ENCODE results near the gene PRKD2.

The PRKD2 gene

DNA sequence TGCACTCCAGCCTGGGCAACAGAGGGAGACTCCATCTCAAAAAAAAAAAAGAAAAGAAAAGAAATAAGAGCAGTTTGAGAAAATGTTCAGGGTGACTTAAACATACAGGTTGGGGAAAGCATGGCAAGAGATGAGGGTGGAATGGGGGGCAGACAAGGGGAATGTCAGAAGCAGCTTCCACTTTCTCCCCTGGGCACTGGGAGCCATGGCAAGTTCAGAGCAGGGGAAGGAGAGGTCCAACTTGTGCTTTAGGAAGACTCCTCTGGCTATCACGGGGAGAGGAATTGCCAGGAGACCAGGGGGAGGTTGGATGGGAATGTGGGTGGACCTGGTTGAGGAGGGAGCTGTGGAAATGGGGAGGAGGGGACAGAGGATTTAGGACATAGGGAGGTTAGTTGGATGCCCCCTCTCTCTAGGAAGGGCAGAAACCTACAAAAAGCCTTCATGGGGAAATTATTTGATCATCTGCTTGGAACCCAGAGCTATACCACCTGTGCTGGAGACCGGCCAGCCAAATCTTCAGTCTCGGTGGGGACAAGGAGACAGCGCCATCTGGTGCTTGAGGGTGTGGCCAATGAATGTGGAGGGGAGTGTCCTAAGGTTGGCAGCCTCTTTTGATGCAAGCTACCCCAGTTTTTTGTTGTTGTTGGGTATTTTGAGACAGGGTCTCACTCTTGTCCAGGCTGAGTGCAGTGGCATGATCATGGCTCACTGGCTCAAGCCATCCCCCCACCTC lies 36.7 kb upstream of the PRKD2 start:
- H3K4me3 ChIP-seq (ENCODE audit: low read depth, low read length), result no peak overlapping the region
- peaks cover 18% of the 10 kb centered on the region for H3K36me3 ChIP-seq (replicated peaks)
- DNase-seq, result no peak
- no peaks in the 10 kb centered on the region for H3K27me3 ChIP-seq (replicated peaks)
- H3K27ac ChIP-seq, result no peak overlapping the region
- in situ Hi-C loops (cut with HindIII; ENCODE audit: low pct_ligation_motif_present, low sequenced_read_pairs), result no loop called here
- TF ChIP-seq, protein P1, sequence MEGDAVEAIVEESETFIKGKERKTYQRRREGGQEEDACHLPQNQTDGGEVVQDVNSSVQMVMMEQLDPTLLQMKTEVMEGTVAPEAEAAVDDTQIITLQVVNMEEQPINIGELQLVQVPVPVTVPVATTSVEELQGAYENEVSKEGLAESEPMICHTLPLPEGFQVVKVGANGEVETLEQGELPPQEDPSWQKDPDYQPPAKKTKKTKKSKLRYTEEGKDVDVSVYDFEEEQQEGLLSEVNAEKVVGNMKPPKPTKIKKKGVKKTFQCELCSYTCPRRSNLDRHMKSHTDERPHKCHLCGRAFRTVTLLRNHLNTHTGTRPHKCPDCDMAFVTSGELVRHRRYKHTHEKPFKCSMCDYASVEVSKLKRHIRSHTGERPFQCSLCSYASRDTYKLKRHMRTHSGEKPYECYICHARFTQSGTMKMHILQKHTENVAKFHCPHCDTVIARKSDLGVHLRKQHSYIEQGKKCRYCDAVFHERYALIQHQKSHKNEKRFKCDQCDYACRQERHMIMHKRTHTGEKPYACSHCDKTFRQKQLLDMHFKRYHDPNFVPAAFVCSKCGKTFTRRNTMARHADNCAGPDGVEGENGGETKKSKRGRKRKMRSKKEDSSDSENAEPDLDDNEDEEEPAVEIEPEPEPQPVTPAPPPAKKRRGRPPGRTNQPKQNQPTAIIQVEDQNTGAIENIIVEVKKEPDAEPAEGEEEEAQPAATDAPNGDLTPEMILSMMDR (IDR thresholded peaks at IDR 0.05; ENCODE audit: low read depth, low read length, missing control alignments), result peak; percentile 68

DNA sequence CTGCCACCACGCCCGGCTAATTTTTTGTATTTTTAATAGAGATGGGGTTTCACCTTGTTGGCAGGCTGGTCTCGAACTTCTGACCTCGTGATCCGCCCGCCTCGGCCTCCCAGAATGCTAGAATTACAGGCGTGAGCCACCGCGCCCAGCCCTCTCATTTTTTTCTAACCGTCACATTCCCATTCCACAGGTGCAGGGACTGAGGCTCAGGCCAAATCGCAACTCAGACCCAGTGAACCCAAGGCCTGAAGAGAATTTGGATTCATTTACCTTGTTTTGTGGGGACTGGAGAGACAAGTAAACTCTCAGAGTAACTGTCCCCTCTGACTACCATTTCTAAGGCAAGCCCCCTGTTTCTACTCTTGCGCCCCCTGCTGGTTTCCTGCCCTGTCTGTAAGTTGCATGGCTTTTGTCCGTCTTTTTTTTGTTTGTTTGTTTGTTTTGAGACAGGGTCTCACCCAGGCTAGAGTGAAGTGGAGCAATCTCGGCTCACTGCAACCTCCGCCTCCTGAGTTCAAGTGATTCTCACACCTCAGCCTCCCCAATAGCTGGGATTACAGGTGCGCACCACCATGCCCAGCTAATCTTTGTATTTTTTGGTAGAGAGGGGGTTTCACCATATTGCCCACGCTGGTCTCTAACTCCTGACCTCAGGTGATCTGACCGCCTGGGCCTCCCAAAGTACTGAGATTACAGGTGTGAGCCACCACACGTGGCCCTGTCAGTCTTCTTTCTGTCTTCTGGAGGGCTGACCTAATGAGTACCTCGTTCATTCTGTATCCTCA lies 31.6 kb upstream of the PRKD2 start:
- in situ Hi-C loops (cut with HindIII; ENCODE audit: low pct_ligation_motif_present, low sequenced_read_pairs), result no loop called here
- H3K36me3 ChIP-seq (replicated peaks), result peaks cover 10% of the 10 kb centered on the region
- H3K27ac ChIP-seq, result no peak overlapping the region
- H3K27me3 ChIP-seq (replicated peaks), result no peaks in the 10 kb centered on the region
- TF ChIP-seq, protein P1 (IDR thresholded peaks at IDR 0.05; ENCODE audit: low read depth, low read length, missing control alignments), result peak; percentile 89
- no peak overlapping the region for H3K4me3 ChIP-seq (ENCODE audit: low read depth, low read length)
- peak; percentile 55 for DNase-seq

DNA sequence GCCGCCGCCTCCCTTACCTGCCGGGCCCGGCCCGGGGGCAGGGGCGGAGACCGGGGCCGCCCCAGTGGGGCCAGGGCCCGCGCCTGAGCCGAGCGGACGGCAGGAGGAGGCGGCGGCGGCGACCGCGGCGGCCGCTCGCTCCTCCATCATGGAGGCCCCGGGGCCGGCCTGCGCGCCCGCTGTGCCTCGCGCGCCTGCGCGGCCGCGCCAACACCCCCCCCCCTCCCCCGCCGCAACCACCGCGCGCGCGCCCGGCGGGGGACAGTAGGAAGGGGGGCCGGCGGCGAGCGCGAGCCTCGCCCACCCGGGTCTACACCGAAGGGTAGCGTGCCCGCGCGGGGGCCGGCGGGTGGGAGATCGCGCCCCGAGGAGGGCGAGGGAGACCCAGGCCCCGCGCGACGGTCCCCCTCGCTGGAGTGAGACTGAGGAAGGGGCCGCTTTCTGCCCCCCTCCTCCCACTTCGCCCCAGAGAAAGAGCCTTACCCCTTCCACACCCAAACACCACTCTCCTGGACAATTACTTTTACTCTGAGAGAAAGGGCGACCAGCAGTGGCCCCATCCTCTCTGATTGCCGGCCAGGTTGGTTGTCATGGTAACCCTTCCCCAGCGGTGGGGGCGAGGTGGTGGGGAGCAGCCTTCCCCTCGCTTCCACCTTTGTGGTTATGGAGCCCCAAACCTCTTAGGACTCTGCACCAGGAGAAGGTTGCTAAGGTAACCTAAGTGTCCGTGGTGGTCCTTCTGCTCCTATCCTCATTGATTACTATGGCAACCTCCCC lies 29.6 kb upstream of the PRKD2 start, which contains the start of gene STRN4:
TSS of gene STRN4 (minus strand) at position 170 of the 777 bp plus-strand sequence. CDS start at position 150, 20 bp downstream.
- Histone ChIP-seq H3K27me3 (replicated peaks) (no peaks in the 10 kb centered on the region), H3K27ac (peak within 1 kb of the TSS; percentile 83), H3K36me3 (replicated peaks) (peaks cover 10% of the 10 kb centered on the region), H3K4me3 (ENCODE audit: low read depth, low read length) (peak within 1 kb of the TSS; percentile 74)
- in situ Hi-C loops (cut with HindIII; ENCODE audit: low pct_ligation_motif_present, low sequenced_read_pairs), result no loop called here
- TF ChIP-seq, protein P1 (IDR thresholded peaks at IDR 0.05; ENCODE audit: low read depth, low read length, missing control alignments), result no peak
- no peak for DNase-seq

DNA sequence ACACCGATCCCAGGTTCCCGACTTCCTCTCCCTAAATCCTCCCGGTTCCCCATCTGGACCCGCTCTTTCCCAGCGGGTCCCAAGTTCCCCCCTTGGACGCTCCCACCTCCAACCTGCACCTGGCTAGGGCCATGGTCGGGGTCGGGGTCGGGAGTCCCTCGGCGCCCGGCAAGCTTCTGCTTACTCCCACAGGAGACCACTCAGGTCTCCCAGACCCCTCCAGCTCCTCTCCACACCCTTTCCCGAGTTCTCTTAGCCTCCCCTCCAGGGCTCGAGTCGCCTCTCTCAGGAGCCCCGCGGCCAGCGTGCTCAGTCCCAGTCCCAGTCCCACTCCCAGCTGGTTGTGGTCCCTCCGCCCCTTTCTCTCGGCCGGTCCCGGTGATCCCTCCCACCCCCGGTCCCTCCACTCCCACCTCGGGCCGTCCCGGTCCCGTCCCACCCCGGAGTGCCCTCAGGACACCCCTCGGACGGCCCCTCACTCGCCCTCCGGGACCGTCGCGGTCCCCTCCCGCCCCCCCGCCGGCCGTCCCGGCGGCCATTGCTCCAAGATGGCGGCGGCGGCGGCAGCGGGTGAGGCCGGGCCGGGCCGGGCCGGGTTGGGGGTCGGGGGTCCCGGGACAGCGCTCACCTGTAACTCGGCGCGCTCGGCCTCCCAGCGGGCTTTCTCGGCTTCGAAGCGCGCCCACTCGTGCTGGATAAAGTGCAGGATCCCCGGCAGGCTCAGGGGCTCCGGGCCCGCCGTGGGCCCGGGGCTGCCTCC lies 28.8 kb upstream of the PRKD2 start, which contains the start of gene FKRP:
TSS of gene FKRP (plus strand) at position 537 of the 760 bp plus-strand sequence. CDS start 9,394 bp downstream, outside the sequence.
- Histone ChIP-seq H3K27ac (peak within 1 kb of the TSS; percentile 83), H3K27me3 (replicated peaks) (no peaks in the 10 kb centered on the region), H3K4me3 (ENCODE audit: low read depth, low read length) (peak within 1 kb of the TSS; percentile 74), H3K36me3 (replicated peaks) (peaks cover 13% of the 10 kb centered on the region)
- TF ChIP-seq, protein P1 (IDR thresholded peaks at IDR 0.05; ENCODE audit: low read depth, low read length, missing control alignments), result no peak
- in situ Hi-C loops (cut with HindIII; ENCODE audit: low pct_ligation_motif_present, low sequenced_read_pairs), result no loop called here
- no peak for DNase-seq

DNA sequence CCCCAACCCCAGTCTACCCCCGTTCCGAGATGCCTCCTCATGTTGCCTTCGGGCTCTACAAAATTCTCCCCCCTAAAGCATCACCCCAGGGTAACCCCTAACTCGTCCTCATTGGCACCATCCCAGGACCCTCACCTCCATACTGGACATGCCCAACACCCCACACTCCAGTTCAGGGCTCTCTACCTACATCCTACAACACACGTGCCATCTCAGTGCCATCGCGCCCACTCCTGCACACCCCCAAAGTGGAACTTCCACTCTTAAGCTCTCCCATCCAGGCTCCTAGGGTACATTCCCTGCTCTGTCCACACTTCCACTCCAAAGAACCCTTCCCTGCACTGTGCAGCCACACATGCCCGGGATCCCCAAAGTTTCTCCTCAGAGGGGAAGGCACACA lies 28.1 kb upstream of the PRKD2 start:
- no peak overlapping the region for H3K27ac ChIP-seq
- in situ Hi-C loops (cut with HindIII; ENCODE audit: low pct_ligation_motif_present, low sequenced_read_pairs), result no loop called here
- H3K4me3 ChIP-seq (ENCODE audit: low read depth, low read length), result peak overlapping the region; percentile 74
- no peaks in the 10 kb centered on the region for H3K27me3 ChIP-seq (replicated peaks)
- DNase-seq, result no peak
- peaks cover 13% of the 10 kb centered on the region for H3K36me3 ChIP-seq (replicated peaks)
- TF ChIP-seq, protein P1 (IDR thresholded peaks at IDR 0.05; ENCODE audit: low read depth, low read length, missing control alignments), result no peak
